ENCODE results near the gene BARX1. TPM values are rescaled to one million over a fixed set of nuclear protein-coding genes. Genes with fewer than 3 reads are reported as not detected.

The BARX1 gene
- total RNA-seq, 2 experiments from 2014 or later: 0.43 to 0.44 TPM

GRCh38 chr9:93954434-93955061 lies 607 bp downstream of the BARX1 start:
- no peak for DNase-seq
- CTCF ChIA-PET: no interaction called here
- Mint-ChIP-seq H3K27ac (no peak overlapping the region), H3K4me3 (no peak overlapping the region), H3K9me3 (no peaks in the 10 kb centered on the region), H3K4me1 (ENCODE audit: low read depth) (peaks cover 48% of the 10 kb centered on the region), H3K27me3 (peaks cover 68% of the 10 kb centered on the region), H3K36me3 (no peaks in the 10 kb centered on the region)
- intact Hi-C loops (cut with micrococcal nuclease): no loop called here
- POLR2A ChIA-PET: no interaction called here

GRCh38 chr9:93953496-93954433 lies 1.4 kb downstream of the BARX1 start:
- no peaks in the 10 kb centered on the region for H3K36me3 Mint-ChIP-seq
- H3K9me3 Mint-ChIP-seq: no peaks in the 10 kb centered on the region
- intact Hi-C loops (cut with micrococcal nuclease): no loop called here
- CTCF ChIA-PET: interaction anchor here (0.9 to 2.2 kb wide), 3 partner anchors 8 to 271 kb away, joined by 3 to 9 read pairs (median 6); no protein-coding TSS in a partner anchor
- POLR2A ChIA-PET: interaction anchor here (0.5 kb wide), 1 partner anchor 1957 kb away, joined by 3 read pairs; no protein-coding TSS in a partner anchor
- H3K27me3 Mint-ChIP-seq: peaks cover 66% of the 10 kb centered on the region
- peaks cover 43% of the 10 kb centered on the region for H3K4me1 Mint-ChIP-seq (ENCODE audit: low read depth)
- DNase-seq: no peak
- H3K4me3 Mint-ChIP-seq: peak overlapping the region; percentile 16
- H3K27ac Mint-ChIP-seq: no peak overlapping the region

GRCh38 chr9:93952784-93953495 lies 2.2 kb downstream of the BARX1 start:
- Mint-ChIP-seq H3K9me3 (no peaks in the 10 kb centered on the region), H3K4me3 (peak overlapping the region; percentile 16), H3K27me3 (peaks cover 70% of the 10 kb centered on the region), H3K27ac (no peak overlapping the region), H3K4me1 (ENCODE audit: low read depth) (peaks cover 39% of the 10 kb centered on the region), H3K36me3 (no peaks in the 10 kb centered on the region)
- no peak for DNase-seq
- ChIA-PET POLR2A (interaction anchor here (0.5 kb wide), 1 partner anchor 1956 kb away, joined by 3 read pairs; no protein-coding TSS in a partner anchor), CTCF (interaction anchor here (0.9 to 2.2 kb wide), 3 partner anchors 9 to 271 kb away, joined by 3 to 9 read pairs (median 6); no protein-coding TSS in a partner anchor)
- intact Hi-C loops (cut with micrococcal nuclease): no loop called here

- Mint-ChIP-seq H3K4me1 (ENCODE audit: low read depth) (peaks cover 39% of the 10 kb centered on the region), H3K27me3 (peaks cover 68% of the 10 kb centered on the region), H3K4me3 (no peak overlapping the region), H3K27ac (no peak overlapping the region), H3K36me3 (no peaks in the 10 kb centered on the region), H3K9me3 (no peaks in the 10 kb centered on the region)
- no peak for DNase-seq
- intact Hi-C loops (cut with micrococcal nuclease): no loop called here
- POLR2A ChIA-PET: no interaction called here
- CTCF ChIA-PET: interaction anchor here (1.8 to 2.2 kb wide), 3 partner anchors 10 to 270 kb away, joined by 5 to 9 read pairs (median 6); no protein-coding TSS in a partner anchor
Measured at GRCh38 chr9:93952119-93952783, 2.9 kb downstream of the BARX1 start.

GRCh38 chr9:93951655-93952118 lies 3.5 kb downstream of the BARX1 start:
- CTCF ChIA-PET: interaction anchor here (2.1 to 2.2 kb wide), 2 partner anchors 10 to 124 kb away, joined by 5 to 9 read pairs; no protein-coding TSS in a partner anchor
- no peak overlapping the region for H3K4me3 Mint-ChIP-seq
- no peak overlapping the region for H3K27ac Mint-ChIP-seq
- no peaks in the 10 kb centered on the region for H3K9me3 Mint-ChIP-seq
- peaks cover 39% of the 10 kb centered on the region for H3K4me1 Mint-ChIP-seq (ENCODE audit: low read depth)
- no peaks in the 10 kb centered on the region for H3K36me3 Mint-ChIP-seq
- DNase-seq: no peak
- POLR2A ChIA-PET: no interaction called here
- intact Hi-C loops (cut with micrococcal nuclease): no loop called here
- H3K27me3 Mint-ChIP-seq: peaks cover 73% of the 10 kb centered on the region

- H3K9me3 Mint-ChIP-seq: no peaks in the 10 kb centered on the region
- H3K4me1 Mint-ChIP-seq (ENCODE audit: low read depth): peaks cover 44% of the 10 kb centered on the region
- DNase-seq: no peak
- peak overlapping the region; percentile 60 for H3K4me3 Mint-ChIP-seq
- ChIA-PET CTCF (interaction anchor here (1.0 to 2.2 kb wide), 5 partner anchors 11 to 123 kb away, joined by 3 to 9 read pairs (median 3); no protein-coding TSS in a partner anchor), POLR2A (no interaction called here)
- H3K27me3 Mint-ChIP-seq: peaks cover 75% of the 10 kb centered on the region
- no peak overlapping the region for H3K27ac Mint-ChIP-seq
- intact Hi-C loops (cut with micrococcal nuclease): no loop called here
- no peaks in the 10 kb centered on the region for H3K36me3 Mint-ChIP-seq
Measured at GRCh38 chr9:93950619-93951601, 4.2 kb downstream of the BARX1 start.

- H3K36me3 Mint-ChIP-seq: no peaks in the 10 kb centered on the region
- H3K9me3 Mint-ChIP-seq: no peaks in the 10 kb centered on the region
- no peak overlapping the region for H3K4me3 Mint-ChIP-seq
- H3K4me1 Mint-ChIP-seq (ENCODE audit: low read depth): peaks cover 49% of the 10 kb centered on the region
- CTCF ChIA-PET: interaction anchor here (0.9 to 2.1 kb wide), 8 partner anchors 12 to 267 kb away, joined by 3 to 5 read pairs (median 4); no protein-coding TSS in a partner anchor
- H3K27ac Mint-ChIP-seq: no peak overlapping the region
- no peak for DNase-seq
- H3K27me3 Mint-ChIP-seq: peaks cover 78% of the 10 kb centered on the region
- POLR2A ChIA-PET: no interaction called here
- intact Hi-C loops (cut with micrococcal nuclease): loop anchor here (5.0 kb wide), 1 partner anchor 268 kb away; no protein-coding TSS in a partner anchor
Measured at GRCh38 chr9:93949694-93950449, 5.3 kb downstream of the BARX1 start.

- CTCF ChIA-PET: interaction anchor here (0.9 to 1.4 kb wide), 5 partner anchors 13 to 267 kb away, joined by 3 to 4 read pairs (median 4); no protein-coding TSS in a partner anchor
- no peaks in the 10 kb centered on the region for H3K9me3 Mint-ChIP-seq
- no peak overlapping the region for H3K27ac Mint-ChIP-seq
- H3K27me3 Mint-ChIP-seq: peaks cover 78% of the 10 kb centered on the region
- no peak for DNase-seq
- H3K4me1 Mint-ChIP-seq (ENCODE audit: low read depth): peaks cover 49% of the 10 kb centered on the region
- H3K4me3 Mint-ChIP-seq: no peak overlapping the region
- no peaks in the 10 kb centered on the region for H3K36me3 Mint-ChIP-seq
- POLR2A ChIA-PET: no interaction called here
- intact Hi-C loops (cut with micrococcal nuclease): loop anchor here (5.0 kb wide), 1 partner anchor 267 kb away; no protein-coding TSS in a partner anchor
Measured at GRCh38 chr9:93949073-93949693, 6.0 kb downstream of the BARX1 start.

- Mint-ChIP-seq H3K4me1 (ENCODE audit: low read depth) (peaks cover 44% of the 10 kb centered on the region), H3K27ac (no peak overlapping the region), H3K27me3 (peaks cover 79% of the 10 kb centered on the region), H3K9me3 (no peaks in the 10 kb centered on the region), H3K36me3 (no peaks in the 10 kb centered on the region), H3K4me3 (no peak overlapping the region)
- intact Hi-C loops (cut with micrococcal nuclease): loop anchor here (5.0 kb wide), 1 partner anchor 266 kb away; no protein-coding TSS in a partner anchor
- POLR2A ChIA-PET: no interaction called here
- DNase-seq: no peak
- CTCF ChIA-PET: interaction anchor here (0.9 to 1.4 kb wide), 4 partner anchors 14 to 121 kb away, joined by 3 to 4 read pairs (median 4); no protein-coding TSS in a partner anchor
Measured at GRCh38 chr9:93948441-93949072, 6.6 kb downstream of the BARX1 start.
